ENCODE results near the gene PPP1R10.

- TF ChIP-seq EZH2 (IDR thresholded peaks at IDR 0.05; ENCODE audit: low read depth) (no peak), CTCF (conservative IDR thresholded peaks at IDR 0.05) (no peak)
These were observed 2.5 kb upstream of the PPP1R10 start for GRCh38 chr6:30619561-30619960.

Data from PC-9 (cell line).